ENCODE data around the gene BLOC1S1.
"Not testable (repeated sequence)": the region's sequence is repeated elsewhere in the genome, so short reads cannot be mapped to it uniquely, and the experiment has no call there.

BLOC1S1 gene

DNA sequence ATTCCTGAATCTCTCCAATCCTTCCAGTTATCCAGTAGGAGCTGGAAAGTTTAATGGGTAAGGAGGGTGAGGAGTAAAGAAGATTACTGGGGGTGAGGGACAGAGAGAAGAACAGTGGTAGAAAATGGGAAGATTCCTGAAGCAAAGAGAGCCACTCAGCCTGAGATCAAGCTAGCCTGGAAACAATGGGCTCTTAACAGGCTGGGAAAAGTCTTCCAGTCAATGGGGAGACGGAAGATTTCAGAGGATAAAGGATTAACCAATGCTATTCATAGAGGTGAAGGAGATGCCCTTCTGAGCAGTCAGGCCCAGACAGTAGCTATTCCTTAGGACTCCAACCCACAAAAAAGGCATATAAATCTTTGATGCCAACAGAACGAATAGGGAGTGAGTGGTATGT lies 41.9 kb downstream of the BLOC1S1 start:
- Histone ChIP-seq H3K27me3 (ENCODE audit: control insufficient read depth, insufficient read depth, low read length) (no peaks in the 10 kb centered on the region), H3K9me3 (ENCODE audit: control insufficient read depth, insufficient read depth, low read length) (no peaks in the 10 kb centered on the region), H3K27ac (ENCODE audit: low read depth, low read length) (peak overlapping the region; percentile 21), H3K36me3 (ENCODE audit: control insufficient read depth, insufficient read depth, low read length) (peaks cover 81% of the 10 kb centered on the region), H3K9ac (ENCODE audit: low read depth, low read length) (0 out of 2 replicates have a peak overlapping the region, but pooled peaks have one; percentile 11), H3K4me3 (ENCODE audit: low read depth, low read length) (no peak overlapping the region), H3K4me1 (ENCODE audit: control insufficient read depth, insufficient read depth, low read length) (peaks cover 10% of the 10 kb centered on the region; the same call in 1 of the 2 replicates)

DNA sequence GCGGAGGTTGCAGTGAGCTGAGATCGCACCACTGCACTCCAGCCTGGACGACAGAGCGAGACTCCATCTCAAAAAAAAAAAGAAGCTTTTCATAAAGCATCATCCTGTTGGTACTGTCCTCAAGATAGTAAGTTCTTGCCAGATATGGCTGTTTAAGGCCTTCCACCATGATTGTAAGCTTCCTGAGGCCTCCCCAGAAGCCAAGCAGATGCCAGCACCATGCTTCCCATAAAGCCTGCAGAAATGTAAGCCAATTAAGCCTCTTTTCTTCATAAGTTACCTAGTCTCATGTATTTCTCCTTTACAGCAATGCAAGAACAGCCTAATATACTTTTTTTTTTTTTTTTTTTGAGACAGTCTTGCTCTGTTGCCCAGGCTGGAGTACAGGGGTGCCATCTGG lies 42.7 kb downstream of the BLOC1S1 start:
- peaks cover 83% of the 10 kb centered on the region for H3K36me3 ChIP-seq (ENCODE audit: control insufficient read depth, insufficient read depth, low read length)
- not testable (repeated sequence) for H3K9ac ChIP-seq (ENCODE audit: low read depth, low read length); H3K27ac ChIP-seq (ENCODE audit: low read depth, low read length); H3K4me3 ChIP-seq (ENCODE audit: low read depth, low read length); H3K9me3 ChIP-seq (ENCODE audit: control insufficient read depth, insufficient read depth, low read length); H3K27me3 ChIP-seq (ENCODE audit: control insufficient read depth, insufficient read depth, low read length)
- peaks cover 10% of the 10 kb centered on the region; the same call in 1 of the 2 replicates for H3K4me1 ChIP-seq (ENCODE audit: control insufficient read depth, insufficient read depth, low read length)

DNA sequence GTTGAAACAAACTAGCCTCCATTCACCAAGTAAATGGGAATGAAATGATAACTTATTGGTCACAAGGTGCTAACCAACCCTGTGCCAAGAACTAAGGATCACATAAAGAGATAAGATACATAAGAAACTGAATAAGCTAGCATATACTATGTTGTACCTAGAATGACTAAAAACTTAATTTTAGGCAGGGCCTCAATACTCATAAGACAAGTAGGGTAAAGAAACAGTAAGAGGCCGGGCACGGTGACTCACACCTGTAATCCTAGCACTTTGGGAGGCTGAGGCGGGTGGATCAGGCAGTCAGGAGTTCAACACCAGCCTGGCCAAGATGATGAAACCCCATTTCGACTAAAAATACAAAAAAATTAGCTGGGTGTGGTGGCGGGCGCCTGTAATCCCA lies 44.8 kb downstream of the BLOC1S1 start:
- H3K36me3 ChIP-seq (ENCODE audit: control insufficient read depth, insufficient read depth, low read length): peaks cover 79% of the 10 kb centered on the region
- no peak overlapping the region for H3K4me3 ChIP-seq (ENCODE audit: low read depth, low read length)
- no peak overlapping the region for H3K9ac ChIP-seq (ENCODE audit: low read depth, low read length)
- no peak overlapping the region for H3K27ac ChIP-seq (ENCODE audit: low read depth, low read length)
- H3K27me3 ChIP-seq (ENCODE audit: control insufficient read depth, insufficient read depth, low read length): no peaks in the 10 kb centered on the region
- H3K4me1 ChIP-seq (ENCODE audit: control insufficient read depth, insufficient read depth, low read length): peaks cover 4% of the 10 kb centered on the region; the same call in 1 of the 2 replicates
- no peaks in the 10 kb centered on the region for H3K9me3 ChIP-seq (ENCODE audit: control insufficient read depth, insufficient read depth, low read length)

DNA sequence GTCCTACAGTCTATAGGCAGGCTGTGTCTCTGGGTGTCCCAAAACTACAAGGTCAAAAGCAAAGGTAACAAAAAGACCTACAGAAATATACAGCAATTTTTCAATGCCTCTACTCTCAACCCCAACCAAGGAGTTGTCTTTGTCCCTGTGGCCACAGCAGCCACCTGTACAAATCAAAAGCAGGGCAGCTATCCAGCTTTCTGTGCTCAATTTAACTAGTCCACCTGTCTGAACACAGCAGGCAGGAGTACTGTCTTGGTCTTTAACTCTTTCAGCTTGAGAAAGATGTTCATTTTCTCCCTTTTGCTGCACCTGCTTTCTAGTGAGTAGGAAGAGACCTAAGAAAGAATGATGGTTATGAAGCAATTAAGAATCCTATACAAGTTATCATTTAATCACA lies 46.8 kb downstream of the BLOC1S1 start:
- Histone ChIP-seq H3K27me3 (ENCODE audit: control insufficient read depth, insufficient read depth, low read length) (no peaks in the 10 kb centered on the region), H3K9ac (ENCODE audit: low read depth, low read length) (no peak overlapping the region), H3K4me1 (ENCODE audit: control insufficient read depth, insufficient read depth, low read length) (no peaks in the 10 kb centered on the region), H3K4me3 (ENCODE audit: low read depth, low read length) (no peak overlapping the region), H3K36me3 (ENCODE audit: control insufficient read depth, insufficient read depth, low read length) (peaks cover 71% of the 10 kb centered on the region), H3K27ac (ENCODE audit: low read depth, low read length) (no peak overlapping the region), H3K9me3 (ENCODE audit: control insufficient read depth, insufficient read depth, low read length) (no peaks in the 10 kb centered on the region)

DNA sequence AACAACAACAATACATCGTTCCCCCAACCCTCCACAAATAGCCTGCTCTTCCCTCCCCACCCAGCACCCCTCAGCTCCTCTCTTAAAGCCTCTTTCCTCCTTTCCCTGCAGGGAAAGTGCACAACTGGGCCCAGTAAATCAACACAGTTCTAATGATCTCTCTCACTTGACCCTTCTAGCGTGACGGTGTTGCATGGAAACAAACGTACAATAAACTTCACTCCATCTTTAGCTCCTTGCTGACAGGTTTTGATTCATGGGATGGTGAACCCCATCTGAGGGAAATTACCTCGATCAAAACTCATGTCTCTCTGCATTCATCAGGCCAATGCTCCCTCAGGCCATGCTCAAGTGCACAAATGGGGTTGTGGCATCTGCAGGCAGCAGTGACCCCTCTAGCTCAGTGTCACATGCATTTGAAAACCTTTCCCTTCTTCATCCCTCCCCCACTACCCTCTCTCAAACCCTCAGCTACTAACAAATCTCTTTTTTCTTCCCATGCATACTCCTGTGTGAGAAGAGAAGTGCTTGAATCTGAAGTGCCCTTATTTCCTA lies 50.0 kb downstream of the BLOC1S1 start:
- Histone ChIP-seq H3K4me3 (ENCODE audit: low read depth, low read length) (no peak overlapping the region), H3K4me1 (ENCODE audit: control insufficient read depth, insufficient read depth, low read length) (no peaks in the 10 kb centered on the region), H3K36me3 (ENCODE audit: control insufficient read depth, insufficient read depth, low read length) (peaks cover 58% of the 10 kb centered on the region), H3K27ac (ENCODE audit: low read depth, low read length) (no peak overlapping the region), H3K9ac (ENCODE audit: low read depth, low read length) (no peak overlapping the region), H3K9me3 (ENCODE audit: control insufficient read depth, insufficient read depth, low read length) (no peaks in the 10 kb centered on the region), H3K27me3 (ENCODE audit: control insufficient read depth, insufficient read depth, low read length) (no peaks in the 10 kb centered on the region)

DNA sequence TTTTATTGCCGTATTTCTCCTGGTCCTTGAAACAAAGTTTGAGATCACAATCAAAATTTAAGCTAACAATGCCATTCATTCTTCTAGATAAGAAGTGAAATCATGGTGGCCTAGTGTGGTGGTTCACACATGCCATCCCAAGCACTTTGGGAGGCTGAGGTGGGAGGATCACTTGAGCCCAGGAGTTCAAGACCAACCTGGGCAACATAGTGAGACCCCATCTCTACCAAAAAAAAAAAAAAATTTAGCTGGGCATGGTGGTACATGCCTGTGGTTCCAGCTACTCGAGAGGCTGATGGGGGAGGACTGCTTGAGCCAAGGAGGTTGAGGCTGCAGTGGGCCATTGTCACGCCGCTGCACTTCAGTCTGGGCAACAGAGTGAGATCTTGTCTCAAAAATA lies 51.3 kb downstream of the BLOC1S1 start:
- Histone ChIP-seq H3K9me3 (ENCODE audit: control insufficient read depth, insufficient read depth, low read length) (no peaks in the 10 kb centered on the region), H3K9ac (ENCODE audit: low read depth, low read length) (no peak overlapping the region), H3K27me3 (ENCODE audit: control insufficient read depth, insufficient read depth, low read length) (no peaks in the 10 kb centered on the region), H3K36me3 (ENCODE audit: control insufficient read depth, insufficient read depth, low read length) (peaks cover 55% of the 10 kb centered on the region), H3K4me1 (ENCODE audit: control insufficient read depth, insufficient read depth, low read length) (no peaks in the 10 kb centered on the region), H3K4me3 (ENCODE audit: low read depth, low read length) (no peak overlapping the region), H3K27ac (ENCODE audit: low read depth, low read length) (no peak overlapping the region)
